ENCODE results near the gene ADRB2. TPM values are rescaled to one million over a fixed set of nuclear protein-coding genes. Genes with fewer than 3 reads are reported as not detected.

The ADRB2 gene
- total RNA-seq, 6 experiments from 2014 or later, result 0.99 to 2.8 (median 1.8) TPM

DNA sequence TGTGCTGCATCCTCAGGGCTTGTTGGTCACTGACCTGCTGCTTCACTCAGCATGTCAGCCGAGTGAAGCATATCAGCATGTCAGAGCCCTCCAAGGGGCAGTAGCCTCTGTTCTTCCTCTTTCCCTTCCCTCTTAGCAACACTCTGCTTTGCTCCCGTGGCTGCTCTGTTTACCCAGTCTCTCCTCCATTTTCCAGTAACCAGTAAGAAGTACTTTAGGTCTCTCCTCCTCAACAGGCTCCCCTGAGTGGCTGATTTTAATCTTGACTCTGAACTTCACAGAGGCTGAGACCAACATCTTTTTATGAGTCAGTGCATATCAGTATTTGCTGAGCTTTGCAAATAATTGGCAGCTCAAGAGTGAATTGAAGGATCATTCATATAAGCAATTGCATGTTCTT, 18.6 kb upstream of the ADRB2 start:
- no peak for DNase-seq

GRCh38 chr5:148808864-148809642, 17.4 kb upstream of the ADRB2 start:
- Histone ChIP-seq H3K36me3 (no peaks in the 10 kb centered on the region), H3K9me3 (no peaks in the 10 kb centered on the region), H3K4me3 (peak overlapping the region in 2 of 3 donors; percentile 4 to 17), H3K27ac (no peak overlapping the region), H3K4me1 (no peaks in the 10 kb centered on the region), H3K27me3 (no peaks in the 10 kb centered on the region)
- DNase-seq, result no peak
- intact Hi-C loops (cut with DNase I), result no loop called here
- no peak for TF ChIP-seq POLR2A (IDR thresholded peaks at IDR 0.05)
- no peak for TF ChIP-seq CTCF (IDR thresholded peaks at IDR 0.05)
- peak; percentile 45 to 66 (median 57) for ATAC-seq
- 46% methylated on average over 10 of the region's 10 CpGs for WGBS (ENCODE audit: insufficient coverage, low coverage, low lambda C conversion rate, missing lambda C conversion rate)

More for the DNA sequence above, 18.6 kb upstream of the ADRB2 start:
- Histone ChIP-seq H3K36me3 (no peaks in the 10 kb centered on the region), H3K27ac (no peak overlapping the region), H3K4me3 (no peak overlapping the region), H3K9me3 (no peaks in the 10 kb centered on the region), H3K4me1 (no peaks in the 10 kb centered on the region), H3K27me3 (no peaks in the 10 kb centered on the region)
- peak; percentile 50 to 62 (median 57) for ATAC-seq
- no peak for TF ChIP-seq CTCF (IDR thresholded peaks at IDR 0.05)
- TF ChIP-seq POLR2A (IDR thresholded peaks at IDR 0.05), result no peak
- 33% methylated on average over 1 of the region's 2 CpGs for WGBS (ENCODE audit: insufficient coverage, low coverage, low lambda C conversion rate, missing lambda C conversion rate)
- intact Hi-C loops (cut with DNase I), result no loop called here

DNA sequence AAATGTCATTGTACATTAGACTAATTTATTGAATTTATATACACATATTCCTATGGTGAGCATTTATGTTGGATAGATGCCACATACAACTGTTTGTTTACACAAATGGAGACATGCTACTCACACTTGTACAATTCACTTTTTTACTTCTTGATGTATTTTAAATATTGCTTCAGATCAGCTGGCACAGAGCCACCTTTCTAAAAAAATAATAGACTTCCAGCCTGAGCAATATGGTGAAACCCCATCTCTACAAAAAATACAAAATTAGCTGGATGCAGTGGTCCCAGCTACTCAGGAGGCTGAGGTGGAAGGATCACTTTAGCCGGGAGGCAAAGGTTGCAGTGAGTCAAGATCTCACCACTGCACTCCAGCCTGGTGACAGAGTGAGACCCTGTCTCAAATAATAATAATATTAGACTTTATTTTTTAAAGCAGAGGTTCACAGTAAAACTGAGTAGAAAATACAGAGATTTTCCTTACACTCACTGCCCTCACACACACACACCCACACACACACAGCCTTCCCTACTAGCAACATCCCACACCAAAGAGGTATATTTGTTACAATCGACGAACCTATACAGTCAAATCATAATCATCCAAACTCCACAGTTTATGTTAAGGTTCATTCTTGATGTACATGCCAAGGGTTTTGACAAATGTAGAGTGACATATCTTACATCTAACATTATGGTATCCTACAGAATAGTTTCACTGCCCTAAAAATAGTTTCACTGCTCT, 16.5 kb upstream of the ADRB2 start:
- Histone ChIP-seq H3K27me3 (no peaks in the 10 kb centered on the region), H3K27ac (no peak overlapping the region), H3K4me1 (no peaks in the 10 kb centered on the region), H3K36me3 (no peaks in the 10 kb centered on the region), H3K9me3 (no peaks in the 10 kb centered on the region), H3K4me3 (no peak overlapping the region)
- no peak for DNase-seq
- ATAC-seq, result no peak
- 89% methylated on average over 3 of the region's 3 CpGs for WGBS (ENCODE audit: insufficient coverage, low coverage, low lambda C conversion rate, missing lambda C conversion rate)
- TF ChIP-seq POLR2A (IDR thresholded peaks at IDR 0.05) (no peak), CTCF (IDR thresholded peaks at IDR 0.05) (no peak)
- intact Hi-C loops (cut with DNase I), result no loop called here

GRCh38 chr5:148810823-148811222, 15.6 kb upstream of the ADRB2 start:
- Histone ChIP-seq H3K27me3 (no peaks in the 10 kb centered on the region), H3K36me3 (no peaks in the 10 kb centered on the region), H3K4me1 (no peaks in the 10 kb centered on the region), H3K9me3 (no peaks in the 10 kb centered on the region), H3K4me3 (no peak overlapping the region), H3K27ac (no peak overlapping the region)
- ATAC-seq, result no peak
- DNase-seq, result no peak
- intact Hi-C loops (cut with DNase I), result no loop called here
- 64% methylated on average over 2 of the region's 2 CpGs for WGBS (ENCODE audit: insufficient coverage, low coverage, low lambda C conversion rate, missing lambda C conversion rate)
- TF ChIP-seq POLR2A (IDR thresholded peaks at IDR 0.05), result no peak
- no peak for TF ChIP-seq CTCF (IDR thresholded peaks at IDR 0.05)

All from right lobe of liver (tissue), 6 donors.